ENCODE data around the gene TMEM106B. TPM values are rescaled to one million over a fixed set of nuclear protein-coding genes. Genes with fewer than 3 reads are reported as not detected.

Gene TMEM106B
- total RNA-seq, 4 donors from 2014 or later = 41.6 to 49.4 (median 45.4) TPM

DNA sequence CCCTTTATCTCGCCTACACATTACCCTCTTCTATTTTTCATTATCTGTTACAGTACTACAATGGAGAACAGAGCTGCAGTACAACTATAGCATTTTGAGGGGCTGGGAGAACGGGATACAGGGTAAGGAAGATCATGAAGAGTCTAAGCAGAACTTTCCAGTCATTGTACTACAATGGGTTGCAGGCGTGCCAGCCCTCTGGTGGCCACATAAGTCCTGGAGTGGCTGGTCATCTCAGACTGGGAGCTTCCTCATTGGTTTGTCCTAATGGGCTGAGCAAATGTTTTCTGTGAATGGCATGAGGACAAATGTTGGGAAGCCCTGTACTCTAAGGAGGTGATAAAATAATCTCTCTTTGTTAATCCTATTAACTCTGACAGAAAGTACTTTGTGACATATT, 33.0 kb downstream of the TMEM106B start:
- TF ChIP-seq, protein P1, sequence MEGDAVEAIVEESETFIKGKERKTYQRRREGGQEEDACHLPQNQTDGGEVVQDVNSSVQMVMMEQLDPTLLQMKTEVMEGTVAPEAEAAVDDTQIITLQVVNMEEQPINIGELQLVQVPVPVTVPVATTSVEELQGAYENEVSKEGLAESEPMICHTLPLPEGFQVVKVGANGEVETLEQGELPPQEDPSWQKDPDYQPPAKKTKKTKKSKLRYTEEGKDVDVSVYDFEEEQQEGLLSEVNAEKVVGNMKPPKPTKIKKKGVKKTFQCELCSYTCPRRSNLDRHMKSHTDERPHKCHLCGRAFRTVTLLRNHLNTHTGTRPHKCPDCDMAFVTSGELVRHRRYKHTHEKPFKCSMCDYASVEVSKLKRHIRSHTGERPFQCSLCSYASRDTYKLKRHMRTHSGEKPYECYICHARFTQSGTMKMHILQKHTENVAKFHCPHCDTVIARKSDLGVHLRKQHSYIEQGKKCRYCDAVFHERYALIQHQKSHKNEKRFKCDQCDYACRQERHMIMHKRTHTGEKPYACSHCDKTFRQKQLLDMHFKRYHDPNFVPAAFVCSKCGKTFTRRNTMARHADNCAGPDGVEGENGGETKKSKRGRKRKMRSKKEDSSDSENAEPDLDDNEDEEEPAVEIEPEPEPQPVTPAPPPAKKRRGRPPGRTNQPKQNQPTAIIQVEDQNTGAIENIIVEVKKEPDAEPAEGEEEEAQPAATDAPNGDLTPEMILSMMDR (IDR thresholded peaks at IDR 0.05) = no peak
- TF ChIP-seq POLR2A (IDR thresholded peaks at IDR 0.05) = no peak
- DNase-seq (ENCODE audit: low spot score in 2 of 2) = no peak
- intact Hi-C loops (cut with DNase I; ENCODE audit: low total_unique reads) = no loop called here
- 74 to 76% methylated on average over 3 of the region's 3 CpGs for WGBS, 2 donors
- no peak overlapping the region for H3K4me3 ChIP-seq (ENCODE audit: low read depth, poor library complexity, severe bottlenecking)

DNA sequence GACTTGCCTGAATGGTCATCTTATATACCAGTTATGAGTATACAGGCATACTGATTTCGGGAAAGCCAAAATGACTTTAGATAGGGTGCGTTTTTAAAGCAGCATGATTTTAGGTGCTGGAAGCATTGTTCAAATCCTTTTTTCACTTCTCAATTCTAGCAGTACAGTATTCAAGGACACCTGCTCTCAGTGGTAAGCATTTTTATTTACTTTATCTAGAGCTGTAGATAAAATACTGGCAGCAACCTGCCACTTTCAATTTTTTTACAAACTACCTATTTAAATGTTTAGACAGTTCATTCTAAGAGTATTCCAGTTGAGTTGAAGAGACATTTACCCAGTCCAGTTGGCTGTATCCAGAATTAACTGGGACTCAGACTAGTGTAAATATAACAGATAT, 33.6 kb downstream of the TMEM106B start:
- H3K4me3 ChIP-seq (ENCODE audit: low read depth, poor library complexity, severe bottlenecking) = no peak overlapping the region
- TF ChIP-seq, protein P1 (IDR thresholded peaks at IDR 0.05) = no peak
- TF ChIP-seq POLR2A (IDR thresholded peaks at IDR 0.05) = no peak
- WGBS, 2 donors = 49 to 63% methylated on average over 2 of the region's 2 CpGs
- no peak for DNase-seq (ENCODE audit: low spot score in 2 of 2)
- intact Hi-C loops (cut with DNase I; ENCODE audit: low total_unique reads) = no loop called here

DNA sequence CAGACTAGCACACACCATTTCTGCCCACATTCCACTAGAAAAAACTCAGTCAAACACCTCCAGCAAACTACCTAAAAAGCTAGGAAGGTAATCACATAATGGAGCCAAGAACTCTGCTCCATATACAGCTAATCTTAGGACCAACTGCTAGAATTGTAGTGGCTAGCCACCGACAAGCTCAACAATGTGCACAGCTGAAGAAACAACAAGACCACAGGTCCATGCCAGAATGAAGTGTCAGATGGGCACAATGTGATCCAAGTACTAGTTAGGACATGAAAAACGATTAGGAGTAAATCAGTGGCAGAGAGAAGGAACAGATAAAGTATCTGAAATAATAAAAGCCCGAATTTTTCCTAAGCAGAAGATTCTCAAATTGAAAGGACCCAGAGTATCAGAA, 38.6 kb downstream of the TMEM106B start:
- TF ChIP-seq POLR2A (IDR thresholded peaks at IDR 0.05) = no peak
- TF ChIP-seq, protein P1 (IDR thresholded peaks at IDR 0.05) = no peak
- no peak overlapping the region for H3K4me3 ChIP-seq (ENCODE audit: low read depth, poor library complexity, severe bottlenecking)
- 77 to 82% methylated on average over 3 of the region's 3 CpGs for WGBS, 2 donors
- intact Hi-C loops (cut with DNase I; ENCODE audit: low total_unique reads) = no loop called here
- DNase-seq (ENCODE audit: low spot score in 2 of 2) = no peak

DNA sequence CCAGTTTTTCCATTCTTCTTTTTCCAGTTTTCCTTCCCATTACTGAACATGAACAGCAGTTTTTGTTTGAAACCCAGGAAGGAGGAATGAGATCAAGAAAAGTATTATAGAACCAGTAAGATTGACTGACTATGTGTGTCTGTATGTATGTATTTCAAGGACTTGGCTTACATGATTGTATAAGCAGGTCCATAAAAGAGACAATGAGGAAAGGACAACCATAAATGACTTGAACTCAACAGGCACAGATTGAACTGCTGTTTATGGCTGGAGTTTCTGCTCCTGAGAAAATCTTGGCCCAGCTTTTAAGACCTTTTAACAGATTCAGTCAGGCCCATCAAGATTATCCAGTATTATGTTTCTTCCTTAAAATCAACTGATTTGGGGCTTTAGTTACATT, 39.1 kb downstream of the TMEM106B start:
- no peak overlapping the region for H3K4me3 ChIP-seq (ENCODE audit: low read depth, poor library complexity, severe bottlenecking)
- intact Hi-C loops (cut with DNase I; ENCODE audit: low total_unique reads) = no loop called here
- TF ChIP-seq POLR2A (IDR thresholded peaks at IDR 0.05) = no peak
- DNase-seq (ENCODE audit: low spot score in 2 of 2) = no peak

DNA sequence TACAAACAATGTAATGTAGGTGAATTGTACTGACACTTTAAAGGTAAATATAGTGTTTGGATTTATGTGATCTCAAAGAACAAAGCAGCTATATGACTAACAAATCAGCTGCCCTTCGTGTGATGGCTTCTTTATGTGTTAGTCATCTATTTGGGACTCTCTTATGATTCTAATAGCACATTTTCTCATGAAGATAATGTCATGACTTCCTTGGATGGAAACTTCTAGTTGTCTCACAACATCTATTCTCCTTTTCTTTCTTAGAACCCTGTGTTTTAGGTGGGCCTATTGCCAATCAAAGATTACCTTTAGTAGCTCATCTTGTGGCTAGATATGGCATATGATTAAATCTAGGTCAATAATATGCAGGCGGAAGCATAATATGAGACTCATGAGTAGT, 45.0 kb downstream of the TMEM106B start:
- 68 to 74% methylated on average over 2 of the region's 2 CpGs for WGBS, 2 donors

DNA sequence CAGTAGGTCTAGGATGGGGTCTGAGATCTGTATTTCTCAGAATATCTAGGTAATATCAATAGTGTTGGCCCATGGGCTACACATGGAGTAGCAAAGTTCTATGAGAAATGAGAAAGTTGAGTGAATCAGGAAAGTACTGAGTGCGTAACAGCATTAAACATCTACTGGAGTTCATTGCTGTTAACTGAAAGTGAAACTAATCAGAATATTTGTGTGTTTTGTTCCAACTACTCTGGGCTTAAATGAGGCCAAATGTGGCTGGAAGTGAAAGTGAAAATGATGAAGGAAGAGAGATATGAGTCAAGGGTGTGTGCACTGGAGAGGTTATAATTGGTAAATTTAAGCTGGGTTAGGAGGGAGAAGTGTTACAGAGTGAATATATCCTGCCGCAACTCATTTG, 46.5 kb downstream of the TMEM106B start:
- no peak overlapping the region for H3K4me3 ChIP-seq (ENCODE audit: low read depth, poor library complexity, severe bottlenecking)
- 75 to 80% methylated on average over 2 of the region's 2 CpGs for WGBS, 2 donors
- DNase-seq (ENCODE audit: low spot score in 2 of 2) = no peak
- intact Hi-C loops (cut with DNase I; ENCODE audit: low total_unique reads) = no loop called here
- TF ChIP-seq, protein P1 (IDR thresholded peaks at IDR 0.05) = no peak
- TF ChIP-seq POLR2A (IDR thresholded peaks at IDR 0.05) = no peak

More for the DNA sequence above, 45.0 kb downstream of the TMEM106B start:
- intact Hi-C loops (cut with DNase I; ENCODE audit: low total_unique reads) = no loop called here
- DNase-seq (ENCODE audit: low spot score in 2 of 2) = no peak
- H3K4me3 ChIP-seq (ENCODE audit: low read depth, poor library complexity, severe bottlenecking) = no peak overlapping the region
- no peak for TF ChIP-seq POLR2A (IDR thresholded peaks at IDR 0.05)
- TF ChIP-seq, protein P1 (IDR thresholded peaks at IDR 0.05) = no peak

Measured in lower leg skin (tissue), 4 donors.